ENCODE results near the gene ERMARD.
A peak's percentile ranks its signal among the peaks of the same experiment; 100 is the strongest.

The ERMARD gene

GRCh38 chr6:169802790-169803189, 51.4 kb downstream of the ERMARD start:
- DNase-seq (ENCODE audit: low spot score) = no peak

GRCh38 chr6:169803271-169803811, 51.9 kb downstream of the ERMARD start:
- DNase-seq (ENCODE audit: low spot score) = no peak

- DNase-seq (ENCODE audit: low spot score) = no peak
Observed at GRCh38 chr6:169803816-169804340, 52.5 kb downstream of the ERMARD start.

GRCh38 chr6:169804427-169804826, 53.0 kb downstream of the ERMARD start:
- DNase-seq (ENCODE audit: low spot score) = no peak

- no peak for DNase-seq (ENCODE audit: low spot score)
Observed at GRCh38 chr6:169805242-169805838, 53.9 kb downstream of the ERMARD start.

- DNase-seq (ENCODE audit: low spot score) = no peak
Observed at GRCh38 chr6:169806701-169807100, 55.3 kb downstream of the ERMARD start.

- no peak for DNase-seq (ENCODE audit: low spot score)
Observed at GRCh38 chr6:169807229-169807628, 55.8 kb downstream of the ERMARD start.

- DNase-seq (ENCODE audit: low spot score) = no peak
Observed at GRCh38 chr6:169807699-169808607, 56.5 kb downstream of the ERMARD start.

- DNase-seq (ENCODE audit: low spot score) = no peak
Observed at GRCh38 chr6:169808608-169808967, 57.2 kb downstream of the ERMARD start.

GRCh38 chr6:169809386-169809785, 58.0 kb downstream of the ERMARD start:
- no peak for DNase-seq (ENCODE audit: low spot score)

- DNase-seq (ENCODE audit: low spot score) = peak; percentile 78
Observed at GRCh38 chr6:169810066-169810989, 58.9 kb downstream of the ERMARD start.

- no peak for DNase-seq (ENCODE audit: low spot score)
Observed at GRCh38 chr6:169811072-169811471, 59.6 kb downstream of the ERMARD start.

GRCh38 chr6:169811521-169812256, 60.3 kb downstream of the ERMARD start:
- no peak for DNase-seq (ENCODE audit: low spot score)

GRCh38 chr6:169812257-169812644, 60.8 kb downstream of the ERMARD start:
- DNase-seq (ENCODE audit: low spot score) = no peak

GRCh38 chr6:169813969-169814368, 62.5 kb downstream of the ERMARD start:
- no peak for DNase-seq (ENCODE audit: low spot score)

GRCh38 chr6:169816054-169816453, 64.6 kb downstream of the ERMARD start:
- no peak for DNase-seq (ENCODE audit: low spot score)

- DNase-seq (ENCODE audit: low spot score) = no peak
Observed at GRCh38 chr6:169816975-169817374, 65.6 kb downstream of the ERMARD start.

GRCh38 chr6:169820358-169820757, 68.9 kb downstream of the ERMARD start:
- DNase-seq (ENCODE audit: low spot score) = no peak

GRCh38 chr6:169824021-169824420, 72.6 kb downstream of the ERMARD start:
- DNase-seq (ENCODE audit: low spot score) = no peak

- DNase-seq (ENCODE audit: low spot score) = no peak
Observed at GRCh38 chr6:169824848-169825557, 73.6 kb downstream of the ERMARD start.
